Peyer's patch (tissue), 4 donors: Measurements from ENCODE around the gene TXLNB.

ENCODE experiments used
- POLR2A ChIP-seq, 2 donors: fragments of 450-650 bp; IDR thresholded peaks; one replicate each; pipeline ENCODE4 v1.5.1; 2017; ENCODE audit warnings: antibody characterized with exemption in 2 of 2, mild to moderate bottlenecking in 2 of 2, moderate library complexity in 2 of 2
- TF ChIP-seq, protein P1 (sequence below), 6 experiments: fragments of 450-650 bp in 4 of 6; fragments of 200-600 bp in 2 of 6; sonication (generic) in 1 of 6; IDR thresholded peaks; one replicate each; pipeline ENCODE4 v1.5.1; 2017 to 2019; ENCODE audit warnings: antibody characterized with exemption in 6 of 6, mild to moderate bottlenecking in 3 of 6, moderate library complexity in 1 of 6

DNA sequence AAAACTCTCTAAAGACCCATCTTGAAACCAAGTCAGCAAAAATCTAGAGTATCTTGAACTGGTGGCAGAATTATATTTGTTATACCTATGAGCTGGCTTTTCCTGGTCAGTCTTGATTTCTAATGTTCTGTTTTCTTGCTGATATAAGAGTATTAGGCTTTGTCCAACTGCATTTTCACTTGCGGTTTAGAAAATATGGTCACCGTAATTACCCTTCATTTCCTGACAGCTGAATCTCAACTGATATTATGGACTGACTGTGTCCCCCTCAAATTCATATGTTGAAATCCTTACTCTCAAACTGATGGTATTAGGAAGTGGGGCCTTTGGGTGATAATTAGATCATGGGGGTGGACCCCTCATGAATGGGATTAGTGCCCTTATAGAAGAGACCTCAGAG is 72.1 kb downstream of the TXLNB start:
- TF ChIP-seq, protein P1, sequence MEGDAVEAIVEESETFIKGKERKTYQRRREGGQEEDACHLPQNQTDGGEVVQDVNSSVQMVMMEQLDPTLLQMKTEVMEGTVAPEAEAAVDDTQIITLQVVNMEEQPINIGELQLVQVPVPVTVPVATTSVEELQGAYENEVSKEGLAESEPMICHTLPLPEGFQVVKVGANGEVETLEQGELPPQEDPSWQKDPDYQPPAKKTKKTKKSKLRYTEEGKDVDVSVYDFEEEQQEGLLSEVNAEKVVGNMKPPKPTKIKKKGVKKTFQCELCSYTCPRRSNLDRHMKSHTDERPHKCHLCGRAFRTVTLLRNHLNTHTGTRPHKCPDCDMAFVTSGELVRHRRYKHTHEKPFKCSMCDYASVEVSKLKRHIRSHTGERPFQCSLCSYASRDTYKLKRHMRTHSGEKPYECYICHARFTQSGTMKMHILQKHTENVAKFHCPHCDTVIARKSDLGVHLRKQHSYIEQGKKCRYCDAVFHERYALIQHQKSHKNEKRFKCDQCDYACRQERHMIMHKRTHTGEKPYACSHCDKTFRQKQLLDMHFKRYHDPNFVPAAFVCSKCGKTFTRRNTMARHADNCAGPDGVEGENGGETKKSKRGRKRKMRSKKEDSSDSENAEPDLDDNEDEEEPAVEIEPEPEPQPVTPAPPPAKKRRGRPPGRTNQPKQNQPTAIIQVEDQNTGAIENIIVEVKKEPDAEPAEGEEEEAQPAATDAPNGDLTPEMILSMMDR (IDR thresholded peaks at IDR 0.05), result no peak
- no peak for TF ChIP-seq POLR2A (IDR thresholded peaks at IDR 0.05)
